Measurements from ENCODE around the gene PFKL.
A peak's percentile ranks its signal among the peaks of the same experiment; 100 is the strongest.
"Not testable (repeated sequence)": the region's sequence is repeated elsewhere in the genome, so short reads cannot be mapped to it uniquely, and the experiment has no call there.

The PFKL gene

GRCh38 chr21:44302573-44303401, 2.9 kb downstream of the PFKL start:
- H4K8ac ChIP-seq (ENCODE audit: low read length); H2BK120ac ChIP-seq (ENCODE audit: low read depth, low read length); H3K4me2 ChIP-seq (ENCODE audit: low read length, poor library complexity, severe bottlenecking); H3K18ac ChIP-seq (ENCODE audit: low read depth in 1 of 2, low read length in 2 of 2); H3K27me3 ChIP-seq (ENCODE audit: control insufficient read depth in 1 of 2, insufficient read depth in 1 of 2, low read length in 2 of 2); H3K14ac ChIP-seq (ENCODE audit: low read length in 2 of 2); H3K27ac ChIP-seq (ENCODE audit: low read length, poor library complexity, severe bottlenecking); H4K91ac ChIP-seq (ENCODE audit: low read length); H3K4me3 ChIP-seq (ENCODE audit: insufficient read depth in 1 of 2, low read depth in 1 of 2, low read length in 2 of 2); H2AFZ ChIP-seq (ENCODE audit: low read depth, low read length); H2BK12ac ChIP-seq (ENCODE audit: low read length in 2 of 2); H3K9me3 ChIP-seq (ENCODE audit: control insufficient read depth, low read length); H3K4ac ChIP-seq (ENCODE audit: low read depth in 1 of 2, low read length in 2 of 2); H2BK5ac ChIP-seq (ENCODE audit: low read depth, low read length, poor library complexity, severe bottlenecking); DNase-seq; H3K23ac ChIP-seq (ENCODE audit: low read length in 2 of 2); H2AK5ac ChIP-seq (ENCODE audit: low read length, severe bottlenecking); H3K9ac ChIP-seq (ENCODE audit: low read length); H2BK15ac ChIP-seq (ENCODE audit: low read depth, poor library complexity, severe bottlenecking): not testable (repeated sequence)
- WGBS, result 96% methylated on average over 23 of the region's 23 CpGs
- H3K79me1 ChIP-seq (replicated peaks; ENCODE audit: low read length, poor library complexity, severe bottlenecking), result peaks cover 40% of the 10 kb centered on the region
- peaks cover 56% of the 10 kb centered on the region for H3K4me1 ChIP-seq (ENCODE audit: control insufficient read depth, insufficient read depth, low read depth, low read length)
- H3K36me3 ChIP-seq (ENCODE audit: control insufficient read depth in 1 of 2, insufficient read depth in 2 of 2, low read depth in 1 of 2, low read length in 2 of 2), result peaks cover 8 to 26% of the 10 kb centered on the region in 2 experiments

DNA sequence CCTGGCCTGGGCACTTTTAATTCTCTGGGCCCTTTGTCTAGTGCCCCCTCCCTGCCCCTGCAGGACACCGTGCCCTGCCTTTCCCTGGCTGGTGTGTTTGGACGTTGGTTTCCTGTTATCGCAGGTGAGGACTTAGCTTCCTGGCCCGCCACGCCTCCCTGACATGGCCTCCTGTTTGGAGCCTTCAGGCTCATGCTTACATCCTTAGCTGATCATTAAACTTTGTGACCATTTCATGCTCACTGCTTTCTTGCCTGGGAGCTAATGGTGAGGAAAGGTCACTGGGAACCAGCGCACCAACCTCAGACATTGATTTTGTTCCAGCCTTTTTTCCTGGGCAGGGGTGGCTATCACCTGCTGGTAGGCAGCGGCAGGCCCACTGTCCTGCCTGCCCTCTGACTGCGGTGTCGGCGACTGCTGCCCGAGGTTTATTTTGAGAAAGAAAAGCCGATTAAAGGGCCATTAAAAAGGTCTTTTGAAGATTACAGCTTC, 3.7 kb downstream of the PFKL start:
- H3K4me3 ChIP-seq (ENCODE audit: insufficient read depth in 1 of 2, low read depth in 1 of 2, low read length in 2 of 2), result no peak overlapping the region
- no peak overlapping the region for H3K18ac ChIP-seq (ENCODE audit: low read depth in 1 of 2, low read length in 2 of 2)
- H3K4me2 ChIP-seq (ENCODE audit: low read length, poor library complexity, severe bottlenecking), result peak overlapping the region; percentile 38
- no peak overlapping the region for H2BK5ac ChIP-seq (ENCODE audit: low read depth, low read length, poor library complexity, severe bottlenecking)
- 85% methylated on average over 12 of the region's 12 CpGs for WGBS
- H4K91ac ChIP-seq (ENCODE audit: low read length), result no peak overlapping the region
- no peak overlapping the region for H2AK5ac ChIP-seq (ENCODE audit: low read length, severe bottlenecking)
- H3K79me1 ChIP-seq (replicated peaks; ENCODE audit: low read length, poor library complexity, severe bottlenecking), result peaks cover 40% of the 10 kb centered on the region
- peaks cover 56% of the 10 kb centered on the region for H3K4me1 ChIP-seq (ENCODE audit: control insufficient read depth, insufficient read depth, low read depth, low read length)
- DNase-seq, result no peak
- H3K14ac ChIP-seq (ENCODE audit: low read length in 2 of 2), result no peak overlapping the region
- no peak overlapping the region for H2AFZ ChIP-seq (ENCODE audit: low read depth, low read length)
- H3K9me3 ChIP-seq (ENCODE audit: control insufficient read depth, low read length), result no peaks in the 10 kb centered on the region
- H3K27ac ChIP-seq (ENCODE audit: low read length, poor library complexity, severe bottlenecking), result peak overlapping the region; percentile 40
- no peak overlapping the region for H2BK120ac ChIP-seq (ENCODE audit: low read depth, low read length)
- H3K4ac ChIP-seq (ENCODE audit: low read depth in 1 of 2, low read length in 2 of 2), result no peak overlapping the region
- no peak overlapping the region for H3K23ac ChIP-seq (ENCODE audit: low read length in 2 of 2)
- H3K9ac ChIP-seq (ENCODE audit: low read length), result no peak overlapping the region
- no peaks in the 10 kb centered on the region for H3K27me3 ChIP-seq (ENCODE audit: control insufficient read depth in 1 of 2, insufficient read depth in 1 of 2, low read length in 2 of 2)
- peak overlapping the region; percentile 9 for H2BK15ac ChIP-seq (ENCODE audit: low read depth, poor library complexity, severe bottlenecking)
- no peak overlapping the region for H4K8ac ChIP-seq (ENCODE audit: low read length)
- no peak overlapping the region for H2BK12ac ChIP-seq (ENCODE audit: low read length in 2 of 2)
- peaks cover 12 to 29% of the 10 kb centered on the region in 2 experiments for H3K36me3 ChIP-seq (ENCODE audit: control insufficient read depth in 1 of 2, insufficient read depth in 2 of 2, low read depth in 1 of 2, low read length in 2 of 2)

DNA sequence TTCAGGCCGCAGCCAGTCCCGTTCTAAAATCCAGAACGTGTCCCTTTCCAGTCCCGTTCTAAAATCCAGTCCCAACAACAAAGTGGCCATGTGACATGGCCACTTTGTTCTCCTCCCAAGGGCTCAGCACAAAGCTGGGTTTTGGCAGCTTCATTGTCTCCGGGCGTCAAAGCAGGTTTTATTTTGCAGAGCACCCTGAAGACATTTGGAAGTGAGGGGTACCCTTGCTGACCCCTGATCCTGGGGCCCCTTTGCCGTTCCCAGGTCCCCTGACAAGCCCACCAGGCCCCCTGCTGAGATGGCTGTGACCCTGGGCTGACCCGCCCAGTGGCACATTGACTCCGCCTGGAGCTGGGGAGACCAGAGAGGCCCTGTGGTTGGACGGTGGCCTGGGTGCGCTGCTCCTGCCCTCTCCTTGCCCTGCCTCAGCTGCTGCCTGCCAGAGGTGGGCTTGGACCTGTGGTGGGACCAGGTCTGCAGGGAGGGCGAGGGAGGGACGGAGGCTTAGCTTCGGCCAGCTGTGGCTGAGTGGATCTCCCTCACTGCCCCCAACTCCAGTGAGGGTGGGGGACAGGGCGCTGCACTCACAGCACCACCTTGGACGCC, 4.3 kb downstream of the PFKL start:
- Histone ChIP-seq H2BK12ac (ENCODE audit: low read length in 2 of 2) (no peak overlapping the region), H3K18ac (ENCODE audit: low read depth in 1 of 2, low read length in 2 of 2) (no peak overlapping the region), H3K9me3 (ENCODE audit: control insufficient read depth, low read length) (no peaks in the 10 kb centered on the region)

GRCh38 chr21:44304877-44305293, 5.0 kb downstream of the PFKL start:
- 56% methylated on average over 8 of the region's 8 CpGs for WGBS
- peaks cover 16 to 43% of the 10 kb centered on the region in 2 experiments for H3K36me3 ChIP-seq (ENCODE audit: control insufficient read depth in 1 of 2, insufficient read depth in 2 of 2, low read depth in 1 of 2, low read length in 2 of 2)
- H3K4ac ChIP-seq (ENCODE audit: low read depth in 1 of 2, low read length in 2 of 2), result peak overlapping the region in 1 of 2 experiments; percentile 24
- H2BK12ac ChIP-seq (ENCODE audit: low read length in 2 of 2), result no peak overlapping the region
- H3K27me3 ChIP-seq (ENCODE audit: control insufficient read depth in 1 of 2, insufficient read depth in 1 of 2, low read length in 2 of 2), result no peaks in the 10 kb centered on the region
- H3K14ac ChIP-seq (ENCODE audit: low read length in 2 of 2), result no peak overlapping the region
- peaks cover 50% of the 10 kb centered on the region for H3K4me1 ChIP-seq (ENCODE audit: control insufficient read depth, insufficient read depth, low read depth, low read length)
- no peak overlapping the region for H3K4me3 ChIP-seq (ENCODE audit: insufficient read depth in 1 of 2, low read depth in 1 of 2, low read length in 2 of 2)
- no peak overlapping the region for H3K18ac ChIP-seq (ENCODE audit: low read depth in 1 of 2, low read length in 2 of 2)
- no peak overlapping the region for H3K4me2 ChIP-seq (ENCODE audit: low read length, poor library complexity, severe bottlenecking)
- no peak overlapping the region for H3K27ac ChIP-seq (ENCODE audit: low read length, poor library complexity, severe bottlenecking)
- no peak overlapping the region for H4K91ac ChIP-seq (ENCODE audit: low read length)
- no peaks in the 10 kb centered on the region for H3K9me3 ChIP-seq (ENCODE audit: control insufficient read depth, low read length)
- H3K79me1 ChIP-seq (replicated peaks; ENCODE audit: low read length, poor library complexity, severe bottlenecking), result peaks cover 47% of the 10 kb centered on the region
- H3K23ac ChIP-seq (ENCODE audit: low read length in 2 of 2), result no peak overlapping the region
- no peak overlapping the region for H2BK5ac ChIP-seq (ENCODE audit: low read depth, low read length, poor library complexity, severe bottlenecking)
- no peak overlapping the region for H2BK120ac ChIP-seq (ENCODE audit: low read depth, low read length)
- peak; percentile 57 for DNase-seq
- H4K8ac ChIP-seq (ENCODE audit: low read length), result no peak overlapping the region
- no peak overlapping the region for H2AK5ac ChIP-seq (ENCODE audit: low read length, severe bottlenecking)
- no peak overlapping the region for H3K9ac ChIP-seq (ENCODE audit: low read length)
- no peak overlapping the region for H2BK15ac ChIP-seq (ENCODE audit: low read depth, poor library complexity, severe bottlenecking)
- no peak overlapping the region for H2AFZ ChIP-seq (ENCODE audit: low read depth, low read length)

More for the DNA sequence above, 4.3 kb downstream of the PFKL start:
- Histone ChIP-seq H3K27me3 (ENCODE audit: control insufficient read depth in 1 of 2, insufficient read depth in 1 of 2, low read length in 2 of 2) (no peaks in the 10 kb centered on the region), H3K4ac (ENCODE audit: low read depth in 1 of 2, low read length in 2 of 2) (no peak overlapping the region), H3K9ac (ENCODE audit: low read length) (no peak overlapping the region), H3K4me1 (ENCODE audit: control insufficient read depth, insufficient read depth, low read depth, low read length) (peaks cover 55% of the 10 kb centered on the region), H3K23ac (ENCODE audit: low read length in 2 of 2) (no peak overlapping the region), H3K4me3 (ENCODE audit: insufficient read depth in 1 of 2, low read depth in 1 of 2, low read length in 2 of 2) (no peak overlapping the region), H2AFZ (ENCODE audit: low read depth, low read length) (no peak overlapping the region), H3K36me3 (ENCODE audit: control insufficient read depth in 1 of 2, insufficient read depth in 2 of 2, low read depth in 1 of 2, low read length in 2 of 2) (peaks cover 16 to 35% of the 10 kb centered on the region in 2 experiments), H4K8ac (ENCODE audit: low read length) (peak overlapping the region; percentile 5), H2BK120ac (ENCODE audit: low read depth, low read length) (no peak overlapping the region), H2AK5ac (ENCODE audit: low read length, severe bottlenecking) (peak overlapping the region; percentile 38), H3K4me2 (ENCODE audit: low read length, poor library complexity, severe bottlenecking) (no peak overlapping the region), H4K91ac (ENCODE audit: low read length) (peak overlapping the region; percentile 12), H2BK5ac (ENCODE audit: low read depth, low read length, poor library complexity, severe bottlenecking) (no peak overlapping the region), H3K27ac (ENCODE audit: low read length, poor library complexity, severe bottlenecking) (no peak overlapping the region), H3K14ac (ENCODE audit: low read length in 2 of 2) (peak overlapping the region in 1 of 2 experiments; percentile 73), H2BK15ac (ENCODE audit: low read depth, poor library complexity, severe bottlenecking) (peak overlapping the region; percentile 31), H3K79me1 (replicated peaks; ENCODE audit: low read length, poor library complexity, severe bottlenecking) (peaks cover 43% of the 10 kb centered on the region)
- WGBS, result 92% methylated on average over 12 of the region's 16 CpGs
- DNase-seq, result no peak

All from mesenchymal stem cell (in vitro differentiated cells and primary cell).